Measurements from ENCODE around the gene GZMB. TPM values are rescaled to one million over a fixed set of nuclear protein-coding genes. Genes with fewer than 3 reads are reported as not detected.

GZMB gene
- total RNA-seq, 1 donor, result not detected

DNA sequence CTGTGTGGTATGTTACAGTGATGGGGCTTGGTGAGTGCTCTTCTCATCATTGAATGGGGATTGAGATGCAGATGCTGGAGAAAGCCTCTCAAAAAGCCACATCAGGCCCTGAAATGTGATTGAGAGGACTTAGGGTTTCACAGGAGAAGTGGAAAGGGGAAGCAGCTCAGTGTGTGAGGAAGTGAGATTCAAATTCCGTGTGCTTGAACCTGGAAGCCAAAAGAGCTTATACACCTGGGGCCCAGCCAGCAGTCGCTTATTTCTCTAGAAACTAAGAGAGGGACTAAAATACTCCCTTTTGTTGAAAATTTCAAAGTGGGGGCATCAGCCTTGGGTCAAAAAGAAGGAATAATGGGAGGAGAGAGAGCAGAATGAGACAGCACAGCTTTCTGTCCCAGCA lies 39.1 kb upstream of the GZMB start:
- no peak for TF ChIP-seq CTCF (IDR thresholded peaks at IDR 0.05; ENCODE audit: extremely low read depth, low read depth, low read length)
- H2AFZ ChIP-seq (ENCODE audit: low read length), result no peak overlapping the region
- no peak overlapping the region for H3K27ac ChIP-seq (ENCODE audit: low read depth, low read length)
- H4K20me1 ChIP-seq (ENCODE audit: insufficient read depth, low read length), result no peaks in the 10 kb centered on the region
- no peaks in the 10 kb centered on the region for H3K4me1 ChIP-seq (ENCODE audit: insufficient read depth, low read length)
- no peak for DNase-seq (ENCODE audit: insufficient read length, low spot score, missing footprints)
- no peaks in the 10 kb centered on the region for H3K36me3 ChIP-seq (ENCODE audit: insufficient read depth, low read length)
- H3K4me2 ChIP-seq (ENCODE audit: insufficient read depth, low read length), result no peak overlapping the region
- H3K27me3 ChIP-seq (ENCODE audit: insufficient read depth, low read length), result no peaks in the 10 kb centered on the region
- H3K4me3 ChIP-seq (ENCODE audit: insufficient read depth, low read length), result no peak overlapping the region
- no peaks in the 10 kb centered on the region for H3K79me2 ChIP-seq (ENCODE audit: insufficient read depth, low read length)
- H3K9me3 ChIP-seq (ENCODE audit: low read depth, low read length), result no peaks in the 10 kb centered on the region

- Histone ChIP-seq H3K4me3 (ENCODE audit: insufficient read depth, low read length) (no peak overlapping the region), H3K4me2 (ENCODE audit: insufficient read depth, low read length) (no peak overlapping the region)
Observed at GRCh38 chr14:24670594-24670993, 36.6 kb upstream of the GZMB start.

DNA sequence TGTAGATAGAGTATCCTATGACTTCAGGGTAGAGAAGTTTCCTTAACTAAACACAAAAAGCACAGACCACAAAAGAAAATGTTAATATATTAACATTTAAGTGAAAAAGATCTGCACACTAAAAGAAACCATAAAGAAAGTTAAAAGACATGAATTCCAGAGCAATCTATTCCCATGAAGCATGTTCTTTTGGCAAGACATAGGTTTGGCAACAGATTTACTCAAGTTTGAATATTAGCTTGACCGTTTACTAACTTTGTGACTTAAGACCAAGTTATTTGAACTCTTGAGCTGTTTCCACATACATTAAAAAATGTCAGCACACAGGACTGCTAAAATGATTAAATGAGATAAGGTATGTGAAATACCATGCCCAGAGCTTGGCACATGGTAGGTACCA lies 35.7 kb upstream of the GZMB start:
- no peak overlapping the region for H3K4me3 ChIP-seq (ENCODE audit: insufficient read depth, low read length)
- no peak for DNase-seq (ENCODE audit: insufficient read length, low spot score, missing footprints)
- no peaks in the 10 kb centered on the region for H3K79me2 ChIP-seq (ENCODE audit: insufficient read depth, low read length)
- no peaks in the 10 kb centered on the region for H3K27me3 ChIP-seq (ENCODE audit: insufficient read depth, low read length)
- no peak overlapping the region for H2AFZ ChIP-seq (ENCODE audit: low read length)
- H3K4me2 ChIP-seq (ENCODE audit: insufficient read depth, low read length), result no peak overlapping the region
- no peaks in the 10 kb centered on the region for H3K9me3 ChIP-seq (ENCODE audit: low read depth, low read length)
- H3K27ac ChIP-seq (ENCODE audit: low read depth, low read length), result no peak overlapping the region
- no peaks in the 10 kb centered on the region for H3K4me1 ChIP-seq (ENCODE audit: insufficient read depth, low read length)
- H3K36me3 ChIP-seq (ENCODE audit: insufficient read depth, low read length), result no peaks in the 10 kb centered on the region
- H4K20me1 ChIP-seq (ENCODE audit: insufficient read depth, low read length), result no peaks in the 10 kb centered on the region
- no peak for TF ChIP-seq CTCF (IDR thresholded peaks at IDR 0.05; ENCODE audit: extremely low read depth, low read depth, low read length)

More at GRCh38 chr14:24670594-24670993, 36.6 kb upstream of the GZMB start:
- Histone ChIP-seq H3K27me3 (ENCODE audit: insufficient read depth, low read length) (no peaks in the 10 kb centered on the region), H3K4me1 (ENCODE audit: insufficient read depth, low read length) (no peaks in the 10 kb centered on the region), H3K27ac (ENCODE audit: low read depth, low read length) (no peak overlapping the region), H3K36me3 (ENCODE audit: insufficient read depth, low read length) (no peaks in the 10 kb centered on the region), H2AFZ (ENCODE audit: low read length) (no peak overlapping the region), H4K20me1 (ENCODE audit: insufficient read depth, low read length) (no peaks in the 10 kb centered on the region), H3K79me2 (ENCODE audit: insufficient read depth, low read length) (no peaks in the 10 kb centered on the region), H3K9me3 (ENCODE audit: low read depth, low read length) (no peaks in the 10 kb centered on the region)
- no peak for TF ChIP-seq CTCF (IDR thresholded peaks at IDR 0.05; ENCODE audit: extremely low read depth, low read depth, low read length)
- no peak for DNase-seq (ENCODE audit: insufficient read length, low spot score, missing footprints)

- DNase-seq (ENCODE audit: insufficient read length, low spot score, missing footprints), result no peak
- TF ChIP-seq CTCF (IDR thresholded peaks at IDR 0.05; ENCODE audit: extremely low read depth, low read depth, low read length), result no peak
- Histone ChIP-seq H3K9me3 (ENCODE audit: low read depth, low read length) (no peaks in the 10 kb centered on the region), H3K4me2 (ENCODE audit: insufficient read depth, low read length) (no peak overlapping the region), H3K4me3 (ENCODE audit: insufficient read depth, low read length) (no peak overlapping the region), H4K20me1 (ENCODE audit: insufficient read depth, low read length) (no peaks in the 10 kb centered on the region), H3K4me1 (ENCODE audit: insufficient read depth, low read length) (no peaks in the 10 kb centered on the region), H3K36me3 (ENCODE audit: insufficient read depth, low read length) (no peaks in the 10 kb centered on the region), H3K27ac (ENCODE audit: low read depth, low read length) (no peak overlapping the region), H3K27me3 (ENCODE audit: insufficient read depth, low read length) (no peaks in the 10 kb centered on the region), H3K79me2 (ENCODE audit: insufficient read depth, low read length) (no peaks in the 10 kb centered on the region), H2AFZ (ENCODE audit: low read length) (no peak overlapping the region)
Observed at GRCh38 chr14:24665440-24665991, 31.5 kb upstream of the GZMB start.

Measured in osteoblast (primary cell).